Stimulated activated CD8-positive, alpha-beta memory T cell treated with anti-CD3 and anti-CD28 coated beads, Interleukin-12 subunit alpha, Interleukin-12 subunit beta, amount 100 ng/mL, for 24 hours (primary cell): Measurements from ENCODE around the gene KRT82.

Experiments
- DNase-seq: peaks from one replicate; pipeline ENCODE4 v3.0.0-alpha.2; 2020; ENCODE audit errors: extremely low read depth

Gene KRT82

DNA sequence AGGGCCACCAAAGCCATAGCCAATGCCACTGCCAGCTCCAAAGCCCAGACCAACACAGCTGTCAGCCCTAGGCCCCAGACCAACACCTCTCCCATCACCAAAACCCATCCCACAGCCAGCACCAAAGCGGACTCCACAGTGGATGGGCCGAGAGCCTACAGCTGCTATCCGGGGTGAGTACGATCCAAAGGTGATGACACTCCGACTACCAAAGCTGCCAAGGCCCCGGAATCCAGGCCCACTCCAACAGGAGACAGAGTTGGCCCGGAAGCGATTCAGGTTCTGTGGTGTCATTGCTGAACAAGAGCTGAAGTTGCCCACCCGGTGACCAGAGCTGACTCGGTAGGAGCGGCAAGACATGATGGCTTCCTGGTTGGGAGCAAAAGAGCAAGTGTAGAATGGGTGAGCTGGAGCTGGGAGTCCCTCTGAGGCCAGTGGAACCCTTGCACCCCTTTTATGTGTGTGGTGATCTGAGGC lies 20.9 kb downstream of the KRT82 start, which contains the start of gene KRT84:
KRT84 (minus strand) TSS at position 427 of the 477 bp plus-strand sequence; CDS start at position 360, 67 bp downstream.
- DNase-seq = no peak

DNA sequence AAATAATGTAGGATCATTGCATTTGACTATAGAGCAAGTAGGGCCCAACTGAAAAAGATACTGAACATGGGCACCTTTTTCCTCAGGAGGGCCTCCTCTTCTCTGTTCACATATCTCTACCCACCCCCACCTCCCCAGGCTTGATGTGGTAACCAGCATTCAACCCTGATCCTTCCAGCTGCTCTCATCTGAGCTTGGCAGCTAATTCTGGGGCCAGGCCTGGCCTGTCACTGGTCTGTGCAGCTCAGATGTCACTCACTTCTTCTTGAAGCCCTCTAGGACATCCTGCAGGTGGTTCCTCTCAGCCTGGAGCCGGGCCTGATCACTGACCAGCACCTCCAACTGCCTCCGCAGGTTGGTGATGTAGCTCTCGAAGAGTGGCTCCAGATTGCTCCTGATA lies 22.8 kb downstream of the KRT82 start:
- DNase-seq = no peak

DNA sequence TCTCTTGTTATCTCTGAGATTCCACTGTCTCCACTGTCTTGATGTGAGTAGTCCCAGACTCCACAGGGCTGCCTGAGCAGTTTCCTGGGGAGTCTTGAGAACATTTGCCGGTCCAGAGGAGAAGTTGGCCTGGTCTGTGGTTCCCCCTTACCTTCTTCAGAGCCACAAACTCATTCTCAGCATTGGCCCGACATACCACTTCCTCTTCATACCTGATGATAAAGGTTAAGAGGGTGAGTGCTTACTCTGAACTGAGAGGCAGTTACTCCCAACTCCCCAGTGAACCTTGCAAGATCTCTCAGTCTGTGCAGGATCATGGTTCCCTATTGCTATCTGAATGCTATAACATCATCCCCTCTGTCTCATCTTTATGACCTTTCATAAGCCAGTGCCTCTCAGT lies 23.3 kb downstream of the KRT82 start:
- no peak for DNase-seq

DNA sequence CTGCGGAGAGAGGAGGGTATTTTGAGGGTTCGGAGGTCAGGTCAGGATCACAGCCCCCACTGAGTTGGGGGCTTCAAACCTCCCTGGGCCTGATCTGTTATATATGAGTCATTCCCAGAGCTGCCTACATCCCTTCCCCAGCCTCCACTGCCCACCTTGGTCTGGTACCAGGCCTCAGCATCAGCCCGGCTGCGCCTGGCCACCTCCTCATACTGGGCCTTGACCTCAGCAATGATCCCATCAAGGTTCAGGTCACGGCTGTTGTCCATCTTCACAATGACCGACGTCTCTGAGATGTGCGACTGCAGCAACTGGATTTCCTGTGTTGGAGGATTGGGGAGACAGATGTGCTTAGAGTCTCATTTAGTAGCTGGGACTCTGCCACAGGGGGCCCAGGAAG lies 24.9 kb downstream of the KRT82 start:
- DNase-seq = no peak

DNA sequence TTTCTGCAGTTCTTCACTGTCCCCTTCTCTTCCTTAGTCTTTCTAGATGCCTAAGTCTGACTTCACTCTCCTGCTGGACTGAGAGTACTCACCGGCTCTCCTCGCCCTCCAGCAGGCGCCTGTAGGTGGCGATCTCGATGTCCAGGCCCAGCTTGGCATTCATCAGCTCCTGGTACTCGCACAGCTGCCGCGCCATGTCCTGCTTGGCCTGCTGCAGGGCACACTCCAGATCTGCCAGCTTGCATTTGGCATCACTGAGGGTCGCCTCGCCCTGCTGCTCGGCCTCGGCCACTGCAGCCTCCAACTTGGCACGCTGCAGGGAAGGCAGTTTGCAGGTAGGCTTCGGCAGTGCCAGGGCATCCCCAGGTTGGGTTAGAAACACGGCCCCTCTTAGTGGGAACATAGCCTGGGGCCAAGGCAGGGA lies 25.9 kb downstream of the KRT82 start:
- no peak for DNase-seq

DNA sequence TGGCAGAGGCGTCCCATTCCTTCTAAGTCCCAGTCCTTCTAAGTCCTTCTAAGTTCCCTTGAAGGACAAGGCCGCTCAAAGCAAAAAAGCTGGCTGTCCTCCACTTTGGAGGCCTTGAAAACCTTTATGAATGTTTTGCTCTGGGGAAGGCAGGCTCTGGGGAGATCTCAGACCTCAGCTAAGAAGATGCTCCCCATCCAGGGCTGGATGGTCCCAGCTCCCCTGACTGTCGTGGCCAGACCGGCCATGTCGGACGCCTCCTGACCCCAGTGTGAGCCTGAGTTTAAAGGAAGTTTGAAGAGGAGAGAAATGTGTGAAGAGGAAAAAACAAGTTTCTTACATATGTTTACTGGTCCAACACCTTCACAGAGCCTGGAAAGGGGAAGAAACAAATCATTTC lies 26.6 kb downstream of the KRT82 start:
- no peak for DNase-seq

DNA sequence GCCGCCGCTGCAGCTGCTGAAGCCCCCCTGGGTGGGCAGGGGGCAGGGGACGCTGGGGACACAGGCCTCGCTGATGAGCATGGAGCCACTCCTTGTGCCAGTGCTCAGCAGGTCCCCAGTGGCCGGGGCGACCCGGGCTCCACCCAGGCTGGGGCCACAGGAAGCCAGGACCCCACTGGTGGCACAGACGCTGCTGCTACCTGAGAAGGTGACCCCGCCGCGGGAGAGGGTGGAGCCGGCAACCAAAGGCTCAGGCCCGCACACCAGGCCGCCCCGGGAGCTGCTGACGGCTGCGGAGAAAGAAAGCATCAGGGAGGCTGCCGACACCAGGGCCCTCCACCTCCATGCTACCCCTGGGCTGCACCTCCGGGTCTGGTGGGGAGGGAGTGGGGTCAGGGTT lies 28.0 kb downstream of the KRT82 start:
- no peak for DNase-seq

DNA sequence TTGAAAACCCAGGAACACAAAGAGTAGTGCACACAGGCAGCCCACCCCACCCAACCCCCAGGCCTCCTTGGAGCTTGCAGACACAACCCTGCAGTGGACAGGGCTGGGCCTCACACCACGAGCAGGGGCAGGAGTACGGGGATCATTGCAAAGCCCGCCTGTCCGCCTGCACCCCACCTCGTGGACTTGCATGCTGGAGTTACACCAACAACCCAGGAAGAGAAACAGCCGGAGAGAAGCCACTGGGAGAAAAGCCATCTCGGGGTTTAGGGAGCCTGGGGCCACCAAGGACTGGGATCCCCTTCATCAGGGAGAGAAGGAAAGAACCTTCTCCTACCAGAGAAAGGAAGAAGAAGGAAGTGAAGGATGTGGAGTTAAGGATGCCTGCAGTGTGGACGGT lies 28.9 kb downstream of the KRT82 start:
- DNase-seq = no peak

DNA sequence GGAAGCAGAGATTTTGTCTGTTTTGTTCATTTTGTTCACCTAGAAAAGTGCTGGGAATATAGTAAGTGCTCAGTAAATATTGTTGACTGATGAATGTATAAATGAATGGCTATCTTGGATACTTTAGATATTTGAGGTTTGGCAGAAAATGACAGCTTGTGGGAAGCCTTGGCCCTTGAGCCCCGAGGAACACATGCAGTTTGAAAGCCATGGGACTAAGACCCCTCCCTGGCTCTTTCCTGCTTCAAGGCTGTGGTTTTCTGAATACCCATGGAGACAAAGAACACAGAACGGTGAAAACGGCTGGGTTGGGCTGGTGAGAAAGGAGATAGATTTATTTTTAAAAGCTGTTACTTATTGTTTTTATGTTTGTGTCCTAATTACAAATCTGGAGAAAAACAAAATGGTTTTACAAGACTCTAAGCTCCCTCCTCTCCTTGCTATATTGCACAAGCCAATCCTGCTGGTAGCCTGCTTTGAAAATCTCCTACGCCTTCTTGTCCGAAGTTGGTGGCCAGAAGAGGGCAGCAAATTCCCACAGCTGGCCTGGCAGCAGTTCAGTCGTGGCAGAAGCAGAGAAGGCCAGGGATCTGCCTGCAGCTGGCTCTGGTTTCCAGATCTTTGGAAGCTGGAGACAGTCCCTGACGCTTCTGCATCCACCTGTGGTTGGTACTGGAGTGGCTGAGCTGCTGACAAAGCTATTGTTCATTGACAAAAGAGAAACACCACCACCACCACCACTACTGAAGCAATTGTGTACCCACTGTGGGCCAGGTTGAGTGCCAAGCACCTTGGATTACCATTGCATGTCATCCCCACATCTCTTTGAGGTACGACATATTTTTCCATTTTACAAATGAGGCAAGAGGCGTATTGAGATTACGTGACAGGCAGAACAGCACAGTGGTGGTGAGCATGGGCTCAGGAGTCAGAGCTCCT lies 33.6 kb downstream of the KRT82 start:
- no peak for DNase-seq

DNA sequence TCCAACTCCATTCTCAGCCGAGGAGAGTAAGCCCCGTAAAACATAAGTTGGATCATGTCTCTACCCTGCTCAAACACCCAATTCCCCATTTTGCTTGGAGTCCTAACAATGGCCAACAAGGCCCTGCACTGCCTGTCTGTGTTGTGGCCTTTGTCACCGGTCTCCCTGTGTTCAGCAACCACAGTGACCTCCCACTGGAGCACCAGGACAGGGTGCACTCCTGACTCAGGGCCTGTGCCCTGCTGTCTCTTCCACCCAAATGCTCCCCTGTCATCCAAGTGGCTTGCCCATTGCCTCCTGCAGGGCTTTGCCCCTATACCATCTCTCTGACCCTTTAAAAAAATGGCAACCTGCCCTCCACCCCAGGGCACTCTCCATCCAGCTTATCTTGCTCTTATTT lies 34.4 kb downstream of the KRT82 start:
- DNase-seq = no peak

DNA sequence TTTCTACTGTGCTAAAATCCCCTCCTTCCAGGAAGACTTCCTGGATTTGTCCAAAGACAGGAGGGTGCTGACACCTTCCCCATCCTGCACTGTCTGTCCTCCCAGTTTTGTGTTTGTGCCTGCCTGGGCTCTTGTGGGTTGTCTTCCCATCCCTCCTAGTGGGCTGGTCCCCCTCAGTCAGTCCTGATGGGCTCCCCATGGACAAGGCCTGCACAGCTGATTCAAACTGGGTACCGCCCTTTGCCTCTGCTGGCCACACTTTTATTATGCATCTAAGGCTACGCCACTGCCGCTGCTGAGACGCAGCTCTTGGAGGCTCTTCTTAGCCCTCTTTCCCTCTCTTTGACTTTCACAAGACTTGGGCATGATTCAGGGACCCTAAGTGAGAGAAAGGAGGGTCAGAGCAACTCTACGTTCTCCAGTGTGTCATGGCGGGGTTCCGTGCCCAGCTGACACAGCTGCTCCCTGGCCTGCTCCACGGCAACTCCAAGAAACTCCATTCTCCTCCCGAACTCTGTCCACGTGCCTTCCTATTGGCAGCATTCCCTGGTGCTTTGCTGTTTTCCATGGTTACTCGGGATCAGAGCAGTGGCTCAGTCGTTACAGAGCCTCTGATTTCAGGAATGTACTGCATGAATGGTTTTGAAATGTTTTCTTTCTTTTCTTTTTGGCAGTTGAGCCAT lies 35.1 kb downstream of the KRT82 start:
- DNase-seq = no peak

DNA sequence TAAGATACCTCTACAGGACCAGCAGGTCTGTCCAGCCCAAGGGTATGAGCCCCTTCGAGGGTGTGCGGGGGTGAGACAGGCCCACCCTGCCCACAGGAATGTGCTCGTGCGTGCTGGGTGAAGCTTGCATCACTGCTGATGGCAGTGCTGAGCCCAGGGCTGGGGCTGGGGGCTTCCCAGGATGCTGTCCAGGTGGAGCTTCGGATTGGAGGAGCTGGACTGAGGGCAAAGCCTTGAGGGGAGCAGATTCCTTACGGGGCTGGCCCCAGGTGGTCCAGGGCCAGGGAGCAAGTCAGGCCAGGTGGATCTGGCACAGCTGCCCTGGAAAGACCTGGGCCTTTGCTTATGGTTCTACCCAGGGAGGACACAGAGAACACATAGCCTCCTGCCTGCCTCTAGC lies 36.3 kb downstream of the KRT82 start:
- DNase-seq = no peak

DNA sequence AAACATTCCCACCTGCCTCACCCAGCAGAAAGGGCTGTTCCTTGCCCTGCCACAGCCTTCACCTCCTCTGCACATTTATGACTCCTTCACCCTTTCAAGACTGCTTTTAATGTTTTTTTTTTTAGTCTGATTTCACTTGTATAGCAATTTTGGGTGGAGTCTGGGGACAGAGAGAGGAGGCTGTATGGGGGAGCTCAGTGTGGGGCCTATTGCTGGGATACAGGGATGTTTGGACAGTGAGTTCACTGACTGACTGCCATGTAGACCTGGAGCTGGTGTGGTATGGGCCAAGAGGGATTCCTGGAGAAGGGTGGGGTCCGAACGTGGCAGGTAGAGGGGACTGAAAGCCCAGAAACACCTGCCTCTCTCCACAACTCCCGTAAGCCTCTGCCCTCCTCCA lies 36.9 kb downstream of the KRT82 start:
- DNase-seq = no peak

DNA sequence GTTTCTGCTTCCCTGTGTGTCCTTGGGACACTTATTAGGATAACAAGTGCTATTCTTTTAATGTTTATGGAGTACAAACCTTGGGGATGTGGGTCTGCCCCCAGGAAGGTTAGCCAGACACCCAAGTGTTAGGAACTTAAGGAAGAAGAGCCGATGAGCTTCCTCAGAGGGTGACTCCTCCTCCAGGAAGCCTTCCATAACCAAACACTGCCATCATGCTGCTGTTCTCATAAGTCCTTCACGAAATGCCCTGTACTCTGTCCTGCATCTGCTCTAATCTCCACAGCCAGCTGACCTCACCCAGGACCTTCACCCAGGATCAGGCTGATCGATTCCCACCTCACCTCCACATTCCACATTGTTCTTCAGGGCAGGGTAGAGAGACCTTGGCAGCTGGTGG lies 37.6 kb downstream of the KRT82 start:
- DNase-seq = no peak

DNA sequence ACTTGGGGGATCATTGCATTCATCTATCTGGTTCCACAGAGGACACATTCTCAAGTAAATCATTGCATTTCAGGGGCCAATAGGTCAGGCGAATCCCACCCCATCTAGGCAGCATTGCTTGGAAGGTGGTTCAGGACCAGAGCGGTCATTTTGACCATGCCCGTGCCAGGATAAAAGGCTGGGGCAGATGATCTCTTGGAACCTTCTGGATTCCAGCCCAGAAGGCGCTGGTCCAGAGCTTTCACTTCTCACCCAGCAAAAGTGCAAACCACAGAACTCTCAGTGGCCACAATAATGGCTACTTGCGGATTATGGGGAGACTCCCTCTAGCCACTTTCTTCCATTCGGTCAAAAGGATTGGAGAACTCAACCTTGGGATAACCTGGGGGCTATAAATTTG lies 38.3 kb downstream of the KRT82 start:
- no peak for DNase-seq

DNA sequence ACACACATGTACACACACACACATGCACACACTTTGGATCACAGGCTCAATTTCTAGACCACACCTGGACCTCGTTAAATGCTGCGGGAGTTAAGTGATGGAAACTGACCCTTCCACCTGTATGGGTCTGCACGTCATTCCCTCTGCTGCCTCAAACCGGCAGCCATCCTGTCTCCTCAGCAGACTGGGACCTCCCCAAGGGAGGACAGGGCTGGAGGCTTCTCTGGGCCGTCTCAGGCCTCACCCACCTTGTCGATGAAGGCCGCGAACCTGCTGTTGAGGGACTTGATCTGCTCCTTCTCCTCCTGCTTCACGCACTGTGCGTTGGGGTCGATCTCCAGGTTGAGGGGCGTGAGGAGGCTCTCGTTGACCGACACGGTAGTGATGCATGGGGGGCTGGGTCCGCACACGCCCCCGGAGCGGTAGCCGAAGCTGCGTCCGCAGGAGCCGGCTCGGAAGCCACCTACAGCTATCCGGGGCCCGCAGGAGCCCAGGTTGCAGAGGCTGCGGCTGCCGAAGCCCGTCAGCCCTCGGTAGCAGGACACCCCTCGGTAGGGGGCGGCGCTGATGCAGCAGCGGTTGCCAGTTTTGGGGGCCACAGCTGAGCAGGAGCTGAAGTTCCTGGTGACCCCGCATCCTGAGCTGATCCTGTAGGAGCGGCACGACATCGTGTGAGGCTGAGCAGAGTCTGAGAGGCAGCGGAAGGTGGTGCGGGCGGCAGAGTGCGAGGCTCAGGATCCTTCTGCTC lies 39.2 kb downstream of the KRT82 start, which contains the start of gene KRT85:
KRT85 (minus strand) TSS at position 744 of the 748 bp plus-strand sequence; CDS start at position 668, 76 bp downstream.
- DNase-seq = no peak

DNA sequence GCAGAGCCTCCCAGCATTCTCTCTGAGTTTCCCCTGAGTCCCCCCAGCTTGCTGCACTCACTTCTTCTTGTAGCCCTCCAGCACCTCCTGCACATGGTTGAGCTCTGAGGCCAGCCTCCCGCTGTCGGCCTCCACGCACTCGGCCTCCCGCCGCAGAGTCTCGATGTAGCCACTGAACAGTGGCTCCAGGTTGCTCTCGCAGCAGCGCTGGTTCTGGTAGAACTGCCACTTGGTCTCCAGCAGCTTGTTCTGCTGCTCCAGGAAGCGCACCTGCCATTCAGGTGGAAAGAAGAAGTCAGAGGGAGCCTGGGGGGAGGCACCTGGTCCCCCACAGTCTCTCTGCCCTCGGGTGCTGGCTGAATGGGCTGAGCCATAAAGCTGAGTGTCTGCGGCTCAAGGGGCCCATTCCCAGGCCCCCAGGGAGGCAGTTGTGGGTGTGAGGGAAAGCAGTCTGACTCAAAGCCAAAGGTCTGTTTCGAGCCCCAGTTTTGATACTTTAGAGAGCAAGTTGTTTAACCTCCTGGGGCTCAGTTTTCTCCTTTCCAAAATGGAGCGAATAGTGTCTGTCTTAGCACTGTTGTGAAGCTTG lies 41.1 kb downstream of the KRT82 start:
- DNase-seq = no peak

DNA sequence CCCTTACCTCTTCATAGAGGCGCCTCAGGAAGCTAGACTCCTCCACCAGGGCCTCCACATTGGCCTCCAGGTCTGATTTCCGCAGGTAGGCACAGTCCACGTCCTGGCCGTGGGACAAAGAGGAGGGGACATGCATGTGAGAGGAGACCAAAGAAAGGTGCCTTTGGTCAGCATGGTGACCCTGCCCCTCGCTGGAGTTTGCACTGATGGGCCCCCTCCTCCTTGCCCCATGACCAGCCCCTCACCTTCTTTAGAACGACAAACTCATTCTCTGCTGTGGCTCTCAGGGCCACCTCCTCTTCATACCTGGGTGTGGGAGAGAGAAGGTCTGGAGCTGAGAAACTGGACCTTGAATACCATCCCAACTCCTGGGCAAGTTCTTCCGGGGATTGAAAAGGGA lies 42.1 kb downstream of the KRT82 start:
- DNase-seq = no peak

DNA sequence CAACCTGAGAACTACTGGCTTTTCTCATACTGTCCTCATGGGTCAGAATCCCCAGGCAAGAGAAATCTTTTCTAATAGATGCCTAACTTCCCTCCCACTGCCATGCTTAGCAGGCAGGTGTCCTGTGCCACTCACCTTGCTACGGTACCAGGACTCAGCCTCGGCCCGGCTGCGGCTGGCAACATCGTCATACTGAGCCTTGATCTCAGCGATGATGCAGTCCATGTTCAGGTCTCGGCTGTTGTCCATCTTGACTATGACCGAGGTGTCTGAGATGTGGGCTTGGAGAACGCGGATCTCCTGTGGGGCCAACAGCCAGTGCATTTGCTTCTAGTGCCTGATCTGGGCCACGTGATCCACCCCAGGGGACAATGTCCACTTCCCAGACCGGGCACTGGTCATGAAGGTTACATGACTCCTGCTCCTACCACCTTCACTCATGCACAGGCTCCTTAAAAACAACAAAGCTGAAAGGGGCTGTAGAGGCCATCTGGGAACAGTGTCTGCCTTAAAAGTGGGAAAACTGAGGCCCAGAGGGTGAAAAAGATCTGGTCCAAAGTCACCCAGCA lies 42.9 kb downstream of the KRT82 start:
- DNase-seq = no peak

DNA sequence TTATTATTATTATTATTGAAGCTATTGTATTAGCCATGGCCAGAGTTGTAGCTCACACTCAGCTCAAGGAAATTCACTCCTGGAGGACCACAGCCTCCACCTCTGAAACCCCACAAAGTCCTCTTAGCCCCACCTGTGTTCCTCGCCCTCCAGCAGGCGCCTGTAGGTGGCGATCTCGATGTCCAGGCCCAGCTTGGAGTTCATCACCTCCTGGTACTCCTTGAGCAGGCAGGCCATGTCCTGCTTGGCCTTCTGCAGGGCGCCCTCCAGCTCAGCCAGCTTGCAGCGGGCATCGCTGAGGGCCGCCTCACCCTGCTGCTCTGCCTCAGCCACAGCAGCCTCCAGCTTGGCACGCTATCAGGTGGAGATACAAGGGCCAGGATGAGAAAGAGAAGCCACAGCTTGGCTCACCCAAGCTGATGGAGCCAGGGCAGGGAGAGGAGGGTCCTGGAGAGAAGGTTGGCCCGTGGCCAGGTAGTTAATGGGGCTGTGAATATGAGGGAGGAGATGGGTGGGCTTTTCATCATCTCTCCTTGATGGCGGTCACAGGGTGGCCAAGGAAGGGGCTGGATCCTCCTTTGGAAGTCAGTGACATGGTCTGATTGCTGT lies 43.9 kb downstream of the KRT82 start:
- DNase-seq = no peak

DNA sequence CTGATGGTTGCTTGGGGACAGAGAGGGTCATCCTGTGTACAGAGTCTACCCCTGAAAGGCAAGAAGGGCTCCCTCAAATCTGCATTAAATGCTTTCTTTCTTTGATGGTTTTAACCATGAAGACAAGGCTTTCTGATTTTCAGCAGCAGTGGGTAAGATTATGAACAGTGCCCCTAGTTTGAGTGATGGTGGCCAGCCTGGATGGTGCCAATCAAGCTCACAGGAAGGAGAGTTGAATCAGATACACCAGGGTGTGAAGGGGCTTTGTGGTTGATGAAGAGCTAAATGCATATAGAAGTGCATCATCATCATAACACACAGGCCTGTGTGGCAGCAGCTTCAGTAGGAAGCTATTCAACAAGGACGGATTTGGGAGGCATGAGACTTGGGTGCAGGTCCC lies 44.6 kb downstream of the KRT82 start:
- DNase-seq = no peak
